Stomach (tissue), 4 donors: ENCODE measurements around the gene PARD6A.
A peak's percentile ranks its signal among the peaks of the same experiment; 100 is the strongest.

Experiments used
- CTCF ChIP-seq, 7 experiments: fragments of 450-650 bp in 4 of 7; fragments of 200-600 bp in 3 of 7; sonication (generic) in 3 of 7; IDR thresholded peaks; one replicate each; pipeline ENCODE4 v1.5.1; 2016 to 2019; ENCODE audit warnings: antibody characterized with exemption in 7 of 7, control low read depth in 2 of 7, mild to moderate bottlenecking in 1 of 7
- EP300 ChIP-seq: sonication (generic); formaldehyde crosslinking; IDR thresholded peaks from one replicate; pipeline ENCODE4 v1.6.1; 2017; ENCODE audit warnings: antibody characterized with exemption
- POLR2A ChIP-seq, 4 donors: fragments of 450-650 bp; IDR thresholded peaks; one replicate each; pipeline ENCODE4 v1.6.1; 2016; ENCODE audit warnings: antibody characterized with exemption in 4 of 4, control low read depth in 2 of 4, mild to moderate bottlenecking in 1 of 4, moderate library complexity in 1 of 4
- POLR2AphosphoS5 ChIP-seq, 3 donors: sonication (generic); formaldehyde crosslinking; IDR thresholded peaks; one replicate each; pipeline ENCODE4 v1.6.1; 2016; ENCODE audit warnings: antibody characterized with exemption in 3 of 3

- TF ChIP-seq CTCF (IDR thresholded peaks at IDR 0.05), result peak in 1 of 7 experiments; percentile 2
- no peak for TF ChIP-seq POLR2A (IDR thresholded peaks at IDR 0.05)
- no peak for TF ChIP-seq EP300
- TF ChIP-seq POLR2AphosphoS5 (IDR thresholded peaks at IDR 0.05), result no peak
Measured at GRCh38 chr16:67661101-67661761, 471 bp downstream of the PARD6A start.
